ENCODE measurements around the gene ZNF185. TPM values are rescaled to one million over a fixed set of nuclear protein-coding genes. Genes with fewer than 3 reads are reported as not detected.

ZNF185 gene
- total RNA-seq, 1 experiment from 2014 or later = 15.8 TPM

DNA sequence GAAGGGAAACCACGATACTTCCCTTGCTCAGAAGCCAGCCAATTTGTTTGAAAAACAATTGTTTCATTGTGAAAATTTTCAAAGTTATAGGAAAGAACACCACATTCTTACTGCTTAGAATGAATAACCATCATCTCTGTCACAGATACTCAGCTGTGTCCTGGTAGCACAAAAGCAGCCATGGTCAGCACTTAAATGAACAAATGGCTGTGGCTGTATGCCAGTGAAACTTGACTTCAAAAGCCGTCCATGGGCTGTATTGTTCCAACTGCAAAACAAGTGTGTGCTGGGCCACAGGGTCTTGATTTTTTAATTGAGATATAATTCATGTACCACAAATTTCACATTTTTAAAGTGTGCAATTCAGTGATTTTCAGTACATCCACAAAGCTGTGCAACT, 47.4 kb upstream of the ZNF185 start:
- ATAC-seq (no peak), DNase-seq (ENCODE audit: low read depth, low spot score) (no peak)
- 0 out of 2 replicates have a peak, but pooled peaks cover under 1% of the 10 kb centered on the region for H3K79me2 ChIP-seq (ENCODE audit: insufficient read depth, low read length)
- no peaks in the 10 kb centered on the region for H3K27me3 ChIP-seq (ENCODE audit: insufficient read depth, low read length)
- H3K36me3 ChIP-seq (ENCODE audit: control insufficient read depth in 1 of 2, insufficient read depth in 2 of 2, low read length in 2 of 2) = peaks cover 0 to 3% of the 10 kb centered on the region in 2 experiments; a peak in 1 of 4 replicates
- CTCF ChIA-PET = no interaction called here
- POLR2A ChIA-PET = no interaction called here
- intact Hi-C loops (cut with micrococcal nuclease) = no loop called here
- TF ChIP-seq POLR2AphosphoS5 (IDR thresholded peaks at IDR 0.05; ENCODE audit: low read depth, low read length) = no peak
- no peak for TF ChIP-seq FOSL1 (IDR thresholded peaks at IDR 0.05; ENCODE audit: low read depth)
- TF ChIP-seq SP1 (IDR thresholded peaks at IDR 0.05; ENCODE audit: low read depth) = no peak
- TF ChIP-seq, protein P1, sequence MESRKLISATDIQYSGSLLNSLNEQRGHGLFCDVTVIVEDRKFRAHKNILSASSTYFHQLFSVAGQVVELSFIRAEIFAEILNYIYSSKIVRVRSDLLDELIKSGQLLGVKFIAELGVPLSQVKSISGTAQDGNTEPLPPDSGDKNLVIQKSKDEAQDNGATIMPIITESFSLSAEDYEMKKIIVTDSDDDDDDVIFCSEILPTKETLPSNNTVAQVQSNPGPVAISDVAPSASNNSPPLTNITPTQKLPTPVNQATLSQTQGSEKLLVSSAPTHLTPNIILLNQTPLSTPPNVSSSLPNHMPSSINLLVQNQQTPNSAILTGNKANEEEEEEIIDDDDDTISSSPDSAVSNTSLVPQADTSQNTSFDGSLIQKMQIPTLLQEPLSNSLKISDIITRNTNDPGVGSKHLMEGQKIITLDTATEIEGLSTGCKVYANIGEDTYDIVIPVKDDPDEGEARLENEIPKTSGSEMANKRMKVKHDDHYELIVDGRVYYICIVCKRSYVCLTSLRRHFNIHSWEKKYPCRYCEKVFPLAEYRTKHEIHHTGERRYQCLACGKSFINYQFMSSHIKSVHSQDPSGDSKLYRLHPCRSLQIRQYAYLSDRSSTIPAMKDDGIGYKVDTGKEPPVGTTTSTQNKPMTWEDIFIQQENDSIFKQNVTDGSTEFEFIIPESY (IDR thresholded peaks at IDR 0.05; ENCODE audit: extremely low read depth, insufficient replicate concordance, low read length) = no peak
- H2AFZ ChIP-seq (ENCODE audit: low read depth, low read length, poor library complexity, severe bottlenecking) = no peak overlapping the region
- no peaks in the 10 kb centered on the region for H3K9me3 ChIP-seq (ENCODE audit: control insufficient read depth in 1 of 2, insufficient read depth in 1 of 2, low read depth in 1 of 2, low read length in 2 of 2)
- no peak overlapping the region for H3K4me2 ChIP-seq (ENCODE audit: low read length)
- RAD21 ChIA-PET (ENCODE audit: low non-redundant PET in 1 of 2, low total read pairs in 2 of 2, uncharacterized antibody in 2 of 2, unreplicated experiment in 2 of 2) = no interaction called here
- H3K9me2 ChIP-seq (ENCODE audit: insufficient read depth) = no peaks in the 10 kb centered on the region
- no peak overlapping the region for H3K9ac ChIP-seq (ENCODE audit: low read length)
- H3K4me3 ChIP-seq (replicated peaks in 1 of 2; ENCODE audit: low read depth in 1 of 2, low read length in 2 of 2) = no peak overlapping the region
- H3K4me1 ChIP-seq (ENCODE audit: control insufficient read depth in 1 of 2, insufficient read depth in 2 of 2, low read length in 2 of 2) = no peaks in the 10 kb centered on the region
- no peaks in the 10 kb centered on the region for H4K20me1 ChIP-seq (ENCODE audit: insufficient read depth)
- H3K27ac ChIP-seq (ENCODE audit: low read depth, low read length) = no peak overlapping the region
- BruUV-seq (replicated peaks) = no TSS peak

DNA sequence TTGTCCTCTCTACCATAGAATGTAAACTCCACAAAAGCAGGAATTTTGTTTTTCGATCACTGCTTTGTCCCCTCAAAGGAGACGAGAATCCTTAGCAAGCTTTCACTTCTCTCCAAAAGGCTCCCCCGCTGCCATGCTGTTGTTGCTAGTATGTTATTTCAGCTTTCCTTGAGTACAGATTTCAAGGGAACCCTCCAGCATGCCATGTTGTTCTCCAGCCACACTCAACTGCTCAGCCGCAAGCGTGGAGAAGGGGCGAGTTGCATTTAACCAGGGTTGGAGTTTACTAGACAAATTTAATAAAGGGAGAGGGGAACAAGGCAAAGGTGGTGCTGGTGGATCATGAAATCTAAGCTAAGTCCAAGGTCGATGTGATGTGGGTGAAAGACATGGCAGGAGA, 43.9 kb upstream of the ZNF185 start:
- H4K20me1 ChIP-seq (ENCODE audit: insufficient read depth) = no peaks in the 10 kb centered on the region
- H3K4me2 ChIP-seq (ENCODE audit: low read length) = no peak overlapping the region
- no peak overlapping the region for H3K27ac ChIP-seq (ENCODE audit: low read depth, low read length)
- TF ChIP-seq, protein P2, sequence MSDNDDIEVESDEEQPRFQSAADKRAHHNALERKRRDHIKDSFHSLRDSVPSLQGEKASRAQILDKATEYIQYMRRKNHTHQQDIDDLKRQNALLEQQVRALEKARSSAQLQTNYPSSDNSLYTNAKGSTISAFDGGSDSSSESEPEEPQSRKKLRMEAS (IDR thresholded peaks at IDR 0.05) = no peak
- TF ChIP-seq EZH2phosphoT487 (IDR thresholded peaks at IDR 0.05; ENCODE audit: borderline replicate concordance) = no peak
- no peak for TF ChIP-seq POLR2AphosphoS5 (IDR thresholded peaks at IDR 0.05; ENCODE audit: low read depth, low read length)
- no peak for TF ChIP-seq POLR2A (IDR thresholded peaks at IDR 0.05; ENCODE audit: borderline replicate concordance, extremely low read depth, insufficient read depth, insufficient read length)
- no peak for TF ChIP-seq YY1 (IDR thresholded peaks at IDR 0.05; ENCODE audit: extremely low read depth, insufficient replicate concordance, low read depth, low read length)
- no peak for TF ChIP-seq FOSL1 (IDR thresholded peaks at IDR 0.05; ENCODE audit: low read depth)
- ChIA-PET RAD21 (ENCODE audit: low non-redundant PET in 1 of 2, low total read pairs in 2 of 2, uncharacterized antibody in 2 of 2, unreplicated experiment in 2 of 2) (interaction anchor here in 1 of 2 experiments (0.6 kb wide), 1 partner anchor 222 kb away, joined by 3 read pairs; no protein-coding TSS in a partner anchor), CTCF (no interaction called here), POLR2A (no interaction called here)
- no peak overlapping the region for H3K4me3 ChIP-seq (replicated peaks in 1 of 2; ENCODE audit: low read depth in 1 of 2, low read length in 2 of 2)
- no peak overlapping the region for H2AFZ ChIP-seq (ENCODE audit: low read depth, low read length, poor library complexity, severe bottlenecking)
- H3K9me2 ChIP-seq (ENCODE audit: insufficient read depth) = no peaks in the 10 kb centered on the region
- H3K9me3 ChIP-seq (ENCODE audit: control insufficient read depth in 1 of 2, insufficient read depth in 1 of 2, low read depth in 1 of 2, low read length in 2 of 2) = no peaks in the 10 kb centered on the region
- BruUV-seq (replicated peaks) = no TSS peak
- DNase-seq (ENCODE audit: low read depth, low spot score) (no peak), ATAC-seq (no peak)
- H3K27me3 ChIP-seq (ENCODE audit: insufficient read depth, low read length) = no peaks in the 10 kb centered on the region
- no peak overlapping the region for H3K9ac ChIP-seq (ENCODE audit: low read length)
- no peaks in the 10 kb centered on the region for H3K79me2 ChIP-seq (ENCODE audit: insufficient read depth, low read length)
- no peaks in the 10 kb centered on the region for H3K4me1 ChIP-seq (ENCODE audit: control insufficient read depth in 1 of 2, insufficient read depth in 2 of 2, low read length in 2 of 2)
- intact Hi-C loops (cut with micrococcal nuclease) = no loop called here
- no peaks in the 10 kb centered on the region for H3K36me3 ChIP-seq (ENCODE audit: control insufficient read depth in 1 of 2, insufficient read depth in 2 of 2, low read length in 2 of 2)

Measured in HCT116 (cell line).